GM18907 (cell line): ENCODE measurements around the gene ATXN10.
"Not testable (repeated sequence)": the region's sequence is repeated elsewhere in the genome, so short reads cannot be mapped to it uniquely, and the experiment has no call there.

Experiments
- ATAC-seq: cut with Tn5 transposase; IDR thresholded peaks from one replicate; pipeline ENCODE4 v1.9.1; 2021; ENCODE audit warnings: mild to moderate bottlenecking, moderate library complexity; ENCODE audit not compliant: unreplicated experiment

ATXN10 gene, protein sequence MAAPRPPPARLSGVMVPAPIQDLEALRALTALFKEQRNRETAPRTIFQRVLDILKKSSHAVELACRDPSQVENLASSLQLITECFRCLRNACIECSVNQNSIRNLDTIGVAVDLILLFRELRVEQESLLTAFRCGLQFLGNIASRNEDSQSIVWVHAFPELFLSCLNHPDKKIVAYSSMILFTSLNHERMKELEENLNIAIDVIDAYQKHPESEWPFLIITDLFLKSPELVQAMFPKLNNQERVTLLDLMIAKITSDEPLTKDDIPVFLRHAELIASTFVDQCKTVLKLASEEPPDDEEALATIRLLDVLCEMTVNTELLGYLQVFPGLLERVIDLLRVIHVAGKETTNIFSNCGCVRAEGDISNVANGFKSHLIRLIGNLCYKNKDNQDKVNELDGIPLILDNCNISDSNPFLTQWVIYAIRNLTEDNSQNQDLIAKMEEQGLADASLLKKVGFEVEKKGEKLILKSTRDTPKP

GRCh38 chr22:45671783-45672563 is at the start of gene ATXN10:
TSS of gene ATXN10 (plus strand) at chr22:45671834. CDS start at chr22:45672064, 230 bp downstream.
- peak; percentile 67 for ATAC-seq

- ATAC-seq, result no peak
These were observed 49.6 kb upstream of the ATXN10 start for GRCh38 chr22:45621836-45622600.

- ATAC-seq, result not testable (repeated sequence)
These were observed 48.0 kb upstream of the ATXN10 start for GRCh38 chr22:45623464-45624145.

GRCh38 chr22:45626198-45626651 is 45.4 kb upstream of the ATXN10 start:
- ATAC-seq, result no peak

- no peak for ATAC-seq
These were observed 44.0 kb upstream of the ATXN10 start for GRCh38 chr22:45627489-45628233.

- no peak for ATAC-seq
These were observed 43.1 kb upstream of the ATXN10 start for GRCh38 chr22:45628515-45628914.

DNA sequence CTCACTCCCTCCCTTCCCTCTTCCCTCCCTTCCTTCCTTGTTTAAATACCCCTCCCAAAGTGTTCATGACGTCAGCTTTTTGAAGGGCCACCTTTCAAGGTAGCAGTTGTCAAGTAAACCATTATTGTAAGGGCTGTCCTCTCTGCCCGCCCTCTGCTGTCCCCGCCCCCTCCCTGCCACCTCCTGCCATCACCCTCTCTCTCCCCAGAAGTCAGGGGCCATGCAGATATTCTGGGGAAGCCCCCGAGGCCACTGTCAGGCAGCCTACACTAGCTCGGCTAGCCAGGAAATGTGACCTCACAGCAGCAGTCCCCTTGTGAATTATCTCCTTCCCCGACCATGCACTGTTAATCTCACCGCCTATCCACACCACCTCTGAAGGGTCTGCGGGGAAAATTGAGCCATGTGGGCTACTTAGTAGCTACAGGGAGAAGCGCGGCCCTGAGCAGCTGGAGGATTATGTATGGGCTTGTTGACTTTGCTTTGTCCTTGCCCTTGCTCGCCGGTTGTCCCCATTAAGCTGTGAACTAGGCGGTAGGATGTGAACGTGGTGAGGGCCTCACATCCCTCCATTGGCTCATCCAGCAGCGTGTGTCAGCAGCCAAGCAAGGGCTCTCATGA is 42.1 kb upstream of the ATXN10 start:
- no peak for ATAC-seq

GRCh38 chr22:45630436-45630835 is 41.2 kb upstream of the ATXN10 start:
- ATAC-seq, result no peak

GRCh38 chr22:45631140-45631840 is 40.3 kb upstream of the ATXN10 start:
- no peak for ATAC-seq

GRCh38 chr22:45631841-45632238 is 39.8 kb upstream of the ATXN10 start:
- ATAC-seq, result no peak

DNA sequence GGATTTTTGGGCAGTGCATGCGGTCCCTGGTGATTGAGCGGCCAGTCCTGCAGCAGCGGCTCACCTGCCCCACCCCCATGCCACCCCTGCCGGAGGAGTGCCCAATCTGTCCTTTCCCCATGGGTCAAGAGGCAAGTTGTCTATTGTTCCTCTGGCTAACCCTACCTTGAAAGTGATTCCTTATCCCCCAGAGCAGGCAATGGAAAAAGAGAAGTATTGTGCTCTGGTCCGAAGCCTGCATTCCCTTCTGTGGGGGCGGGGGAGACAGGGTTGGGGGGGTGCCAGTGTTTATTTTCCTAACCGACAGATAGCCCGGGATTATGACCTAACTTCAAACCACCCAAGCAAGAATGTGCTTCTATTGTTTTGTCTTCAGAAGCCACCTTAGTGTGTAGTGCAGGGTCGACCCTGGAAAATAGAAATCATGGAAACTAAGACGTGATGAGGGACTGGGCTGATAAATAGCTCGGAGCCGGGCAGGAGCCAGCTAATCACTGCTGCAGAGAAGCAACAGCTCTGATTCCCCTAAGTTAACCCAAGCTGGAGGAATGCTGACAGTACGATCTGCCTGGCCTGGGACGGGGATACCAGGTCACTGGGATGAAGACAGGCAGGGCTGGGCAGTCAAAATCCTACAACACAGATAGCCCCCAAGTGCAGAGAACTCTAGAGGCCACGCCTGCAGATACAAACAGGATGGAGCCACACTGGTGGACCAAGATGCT is 38.7 kb upstream of the ATXN10 start:
- no peak for ATAC-seq

DNA sequence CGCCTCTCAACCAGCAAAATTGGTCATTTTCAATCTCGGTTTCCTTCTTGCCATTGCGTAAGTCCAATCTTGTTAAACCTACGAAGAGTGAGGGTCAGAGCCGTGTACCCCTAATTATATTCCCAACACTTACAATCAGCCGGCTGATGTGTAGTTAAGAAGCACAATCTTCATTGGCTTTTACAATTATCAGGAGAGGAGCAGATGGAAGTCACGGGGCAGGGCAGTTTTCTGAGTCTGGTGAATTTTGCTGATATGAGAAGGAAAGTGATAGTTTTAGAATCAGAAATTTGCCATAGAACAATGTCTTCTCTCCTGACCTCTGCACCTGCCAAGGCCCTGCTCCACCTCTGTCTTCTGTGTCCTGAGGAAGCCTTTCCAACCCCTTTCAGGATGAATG is 35.0 kb upstream of the ATXN10 start:
- ATAC-seq, result no peak

- no peak for ATAC-seq
These were observed 33.4 kb upstream of the ATXN10 start for GRCh38 chr22:45638197-45638596.

GRCh38 chr22:45638834-45639746 is 32.5 kb upstream of the ATXN10 start:
- ATAC-seq, result no peak

GRCh38 chr22:45639747-45640102 is 31.9 kb upstream of the ATXN10 start:
- no peak for ATAC-seq

- ATAC-seq, result no peak
These were observed 31.2 kb upstream of the ATXN10 start for GRCh38 chr22:45640291-45640940.
